Activated CD8-positive, alpha-beta T cell treated with anti-CD3 and anti-CD28 coated beads for 36 hours (primary cell): ENCODE measurements around the gene ZMAT5. TPM values are rescaled to one million over a fixed set of nuclear protein-coding genes. Genes with fewer than 3 reads are reported as not detected.
A peak's percentile ranks its signal among the peaks of the same experiment; 100 is the strongest.

ENCODE experiments used
- ATAC-seq: fragments of 200-7000 bp; cut with Tn5 transposase; one replicate; pipeline ENCODE4 v1.10.0; 2021; ENCODE audit warnings: mild to moderate bottlenecking, moderate library complexity
- CTCF ChIA-PET: fragments of 350-600 bp; sonication (Branson Sonifier 250); formaldehyde crosslinking; loops from one replicate; lab custom pipeline; 2021; ENCODE audit warnings: antibody characterized with exemption; lab: Charles Lee
- POLR2A ChIA-PET: fragments of 350-600 bp; sonication (Branson Sonifier 250); formaldehyde crosslinking; loops from one replicate; lab custom pipeline; 2021; ENCODE audit warnings: antibody characterized with exemption; lab: Charles Lee
- DNase-seq: peaks from one replicate; pipeline ENCODE4 v3.0.0-alpha.2; 2020
- H3K27ac Mint-ChIP-seq: one replicate; pipeline ENCODE4 v1.8.0; 2021; ENCODE audit warnings: mild to moderate bottlenecking, mixed read lengths
- H3K27me3 Mint-ChIP-seq: one replicate; pipeline ENCODE4 v1.8.0; 2021; ENCODE audit warnings: mixed read lengths
- H3K36me3 Mint-ChIP-seq: one replicate; pipeline ENCODE4 v1.8.0; 2021; ENCODE audit warnings: low read depth, mixed read lengths
- H3K4me1 Mint-ChIP-seq: one replicate; pipeline ENCODE4 v1.8.0; 2021; ENCODE audit warnings: low read depth, mixed read lengths
- H3K4me3 Mint-ChIP-seq: one replicate; pipeline ENCODE4 v1.8.0; 2021; ENCODE audit warnings: mild to moderate bottlenecking, moderate library complexity, mixed read lengths
- H3K9me3 Mint-ChIP-seq: one replicate; pipeline ENCODE4 v1.8.0; 2021; ENCODE audit warnings: mixed read lengths
- CTCF ChIP-seq: fragments of 200-600 bp; IDR thresholded peaks from one replicate; pipeline ENCODE4 v1.8.0; 2022; ENCODE audit warnings: antibody characterized with exemption, mild to moderate bottlenecking
- intact Hi-C: fragments of 100-400 bp; cut with micrococcal nuclease; formaldehyde crosslinking; loops from one replicate; pipeline ENCODE4 v1.10.0; 2022
- total RNA-seq, 2 experiments: library from RNA; stranded (reverse); gene quantifications; one replicate each; pipeline ENCODE4 v1.2.3, GENCODE V29; 2021

Gene ZMAT5
- total RNA-seq, 2 experiments from 2014 or later, result 18.5 to 18.7 TPM

GRCh38 chr22:29729161-29729560 lies 37.6 kb downstream of the ZMAT5 start:
- Mint-ChIP-seq H3K36me3 (no peaks in the 10 kb centered on the region), H3K27ac (no peak overlapping the region), H3K4me1 (no peaks in the 10 kb centered on the region), H3K9me3 (no peaks in the 10 kb centered on the region), H3K27me3 (no peaks in the 10 kb centered on the region), H3K4me3 (no peak overlapping the region)
- no peak for TF ChIP-seq CTCF
- intact Hi-C loops, result no loop called here
- DNase-seq (no peak), ATAC-seq (no peak)
- ChIA-PET CTCF (no interaction called here), POLR2A (no interaction called here)

GRCh38 chr22:29727131-29727523 lies 39.7 kb downstream of the ZMAT5 start:
- intact Hi-C loops, result no loop called here
- CTCF ChIA-PET, result no interaction called here
- POLR2A ChIA-PET, result no interaction called here
- DNase-seq, result peak; percentile 47
- no peak overlapping the region for H3K4me3 Mint-ChIP-seq
- H3K27me3 Mint-ChIP-seq, result peaks cover 2% of the 10 kb centered on the region
- TF ChIP-seq CTCF, result no peak
- H3K4me1 Mint-ChIP-seq, result no peaks in the 10 kb centered on the region
- no peak overlapping the region for H3K27ac Mint-ChIP-seq
- no peaks in the 10 kb centered on the region for H3K36me3 Mint-ChIP-seq
- ATAC-seq, result peak; percentile 56
- no peaks in the 10 kb centered on the region for H3K9me3 Mint-ChIP-seq

GRCh38 chr22:29726512-29727130 lies 40.2 kb downstream of the ZMAT5 start:
- no peak overlapping the region for H3K27ac Mint-ChIP-seq
- H3K4me3 Mint-ChIP-seq, result no peak overlapping the region
- H3K36me3 Mint-ChIP-seq, result no peaks in the 10 kb centered on the region
- no peaks in the 10 kb centered on the region for H3K9me3 Mint-ChIP-seq
- ChIA-PET POLR2A (no interaction called here), CTCF (no interaction called here)
- no peaks in the 10 kb centered on the region for H3K4me1 Mint-ChIP-seq
- TF ChIP-seq CTCF, result no peak
- H3K27me3 Mint-ChIP-seq, result peaks cover 5% of the 10 kb centered on the region
- no peak for DNase-seq
- no peak for ATAC-seq
- intact Hi-C loops, result no loop called here

- Mint-ChIP-seq H3K4me3 (no peak overlapping the region), H3K27ac (no peak overlapping the region), H3K27me3 (peaks cover 9% of the 10 kb centered on the region), H3K9me3 (no peaks in the 10 kb centered on the region), H3K4me1 (no peaks in the 10 kb centered on the region), H3K36me3 (no peaks in the 10 kb centered on the region)
- intact Hi-C loops, result no loop called here
- TF ChIP-seq CTCF, result no peak
- CTCF ChIA-PET, result no interaction called here
- ATAC-seq, result no peak
- DNase-seq, result no peak
- POLR2A ChIA-PET, result no interaction called here
These were observed 40.7 kb downstream of the ZMAT5 start for GRCh38 chr22:29726106-29726505.

- no peaks in the 10 kb centered on the region for H3K4me1 Mint-ChIP-seq
- ATAC-seq, result no peak
- H3K9me3 Mint-ChIP-seq, result no peaks in the 10 kb centered on the region
- H3K27ac Mint-ChIP-seq, result no peak overlapping the region
- no peak for TF ChIP-seq CTCF
- no peak for DNase-seq
- H3K36me3 Mint-ChIP-seq, result no peaks in the 10 kb centered on the region
- H3K27me3 Mint-ChIP-seq, result peaks cover 9% of the 10 kb centered on the region
- ChIA-PET CTCF (no interaction called here), POLR2A (no interaction called here)
- no peak overlapping the region for H3K4me3 Mint-ChIP-seq
- intact Hi-C loops, result no loop called here
These were observed 42.0 kb downstream of the ZMAT5 start for GRCh38 chr22:29724843-29725242.
